ENCODE results near the gene LPP. TPM values are rescaled to one million over a fixed set of nuclear protein-coding genes. Genes with fewer than 3 reads are reported as not detected.

The LPP gene
- total and polyA plus RNA-seq, 2 of the 13 experiments (the other 11 are each of a cell fraction or from before 2014, with no cell fraction given) = 19.2 to 29.9 TPM

GRCh38 chr3:188305220-188305619 lies 151.3 kb downstream of the LPP start (continued):
- TF ChIP-seq ZNF609 (CRISPR knock-in tag; IDR thresholded peaks at IDR 0.05; ENCODE audit: borderline replicate concordance) = no peak; the same call in 1 of the 2 replicates
- TF ChIP-seq LBX2 (CRISPR knock-in tag; IDR thresholded peaks at IDR 0.05; ENCODE audit: borderline replicate concordance) = no peak
- no peak for TF ChIP-seq ATF7-NPFF (CRISPR knock-in tag; IDR thresholded peaks at IDR 0.05; ENCODE audit: low read depth)
- no peak for TF ChIP-seq SOX13 (IDR thresholded peaks at IDR 0.05)
- peak in 1 of 2 experiments; percentile 38; a peak in 1 of 4 replicates for TF ChIP-seq SOX13 (CRISPR knock-in tag; conservative IDR thresholded peaks at IDR 0.05 in 1 of 2, IDR thresholded peaks at IDR 0.05 in 1 of 2)
- TF ChIP-seq ATAD3A (CRISPR knock-in tag; IDR thresholded peaks at IDR 0.05) = no peak
- TF ChIP-seq CENPX (CRISPR knock-in tag; IDR thresholded peaks at IDR 0.05) = no peak
- TF ChIP-seq ZNF446 (CRISPR knock-in tag; IDR thresholded peaks at IDR 0.05) = no peak
- no peak for TF ChIP-seq TEAD2 (CRISPR knock-in tag; IDR thresholded peaks at IDR 0.05)
